GM12891 (cell line): ENCODE results near the gene CSGALNACT2.
"Not testable (repeated sequence)": the region's sequence is repeated elsewhere in the genome, so short reads cannot be mapped to it uniquely, and the experiment has no call there.

Source experiments
- DNase-seq: peaks from one replicate; pipeline ENCODE4 v3.0.0; 2011; ENCODE audit warnings: low spot score; ENCODE audit not compliant: insufficient read length
- FAIRE-seq: peaks from 2 replicates; lab custom pipeline; 2011; peaks lifted over from hg19 to GRCh38; lab: Jason Lieb, UNC
- PAX5 ChIP-seq: IDR thresholded peaks from 2 replicates; pipeline ENCODE4 v1.6.1; 2011; ENCODE audit warnings: low read length, moderate library complexity, mild to moderate bottlenecking; ENCODE audit not compliant: insufficient read depth, severe bottlenecking
- POLR2A ChIP-seq: IDR thresholded peaks from 2 replicates; pipeline ENCODE4 v1.6.1; 2011; ENCODE audit warnings: low read depth, low read length, control low read depth
- POLR2AphosphoS5 ChIP-seq: IDR thresholded peaks from 2 replicates; pipeline ENCODE4 v1.6.1; 2011; ENCODE audit warnings: low read depth, low read length, control low read depth
- POU2F2 ChIP-seq: IDR thresholded peaks from 2 replicates; pipeline ENCODE4 v1.6.1; 2011; ENCODE audit warnings: low read depth, mild to moderate bottlenecking, control low read depth, low read length, moderate library complexity
- SPI1 ChIP-seq: IDR thresholded peaks from 2 replicates; pipeline ENCODE4 v1.6.1; 2011; ENCODE audit warnings: low read depth, low read length, control low read depth
- TAF1 ChIP-seq: IDR thresholded peaks from 2 replicates; pipeline ENCODE4 v1.6.1; 2011; ENCODE audit warnings: low read depth, low read length, control low read depth

The CSGALNACT2 gene

GRCh38 chr10:43172645-43173044 is 34.4 kb downstream of the CSGALNACT2 start:
- DNase-seq = no peak
- TF ChIP-seq TAF1 (no peak), SPI1 (no peak), POLR2A (no peak), POLR2AphosphoS5 (no peak)
- FAIRE-seq = no peak

- TF ChIP-seq POLR2A (no peak), TAF1 (no peak), POLR2AphosphoS5 (no peak), PAX5 (no peak), SPI1 (no peak), POU2F2 (no peak)
- no peak for DNase-seq
Observed at GRCh38 chr10:43173120-43173519, 34.9 kb downstream of the CSGALNACT2 start.

GRCh38 chr10:43174969-43175368 is 36.7 kb downstream of the CSGALNACT2 start:
- no peak for DNase-seq
- no peak for FAIRE-seq
- no peak for TF ChIP-seq SPI1
- TF ChIP-seq TAF1 = no peak
- TF ChIP-seq POU2F2 = no peak

More at GRCh38 chr10:43173120-43173519, 34.9 kb downstream of the CSGALNACT2 start:
- no peak for FAIRE-seq

- FAIRE-seq (no peak), DNase-seq (no peak)
- no peak for TF ChIP-seq TAF1
- no peak for TF ChIP-seq PAX5
- TF ChIP-seq POU2F2 = no peak
- TF ChIP-seq POLR2A = no peak
- no peak for TF ChIP-seq SPI1
- TF ChIP-seq POLR2AphosphoS5 = no peak
Observed at GRCh38 chr10:43176271-43176670, 38.0 kb downstream of the CSGALNACT2 start.

GRCh38 chr10:43177595-43177994 is 39.4 kb downstream of the CSGALNACT2 start:
- TF ChIP-seq SPI1 = no peak
- no peak for TF ChIP-seq PAX5
- no peak for TF ChIP-seq POLR2A
- TF ChIP-seq TAF1 = no peak
- TF ChIP-seq POU2F2 = no peak
- TF ChIP-seq POLR2AphosphoS5 = no peak
- FAIRE-seq = no peak
- no peak for DNase-seq

GRCh38 chr10:43181146-43181545 is 42.9 kb downstream of the CSGALNACT2 start:
- FAIRE-seq (no peak), DNase-seq (no peak)
- no peak for TF ChIP-seq TAF1
- no peak for TF ChIP-seq POLR2AphosphoS5

GRCh38 chr10:43183764-43184163 is 45.5 kb downstream of the CSGALNACT2 start:
- not testable (repeated sequence) for DNase-seq, FAIRE-seq

GRCh38 chr10:43186150-43186549 is 47.9 kb downstream of the CSGALNACT2 start:
- FAIRE-seq (no peak), DNase-seq (no peak)
- no peak for TF ChIP-seq POU2F2
- no peak for TF ChIP-seq POLR2A
- no peak for TF ChIP-seq TAF1
- no peak for TF ChIP-seq SPI1
- no peak for TF ChIP-seq PAX5
- no peak for TF ChIP-seq POLR2AphosphoS5

- FAIRE-seq (no peak), DNase-seq (no peak)
- TF ChIP-seq POU2F2 = no peak
Observed at GRCh38 chr10:43187213-43187612, 49.0 kb downstream of the CSGALNACT2 start.

GRCh38 chr10:43188702-43189101 is 50.5 kb downstream of the CSGALNACT2 start:
- DNase-seq = no peak
- TF ChIP-seq SPI1 = no peak
- no peak for TF ChIP-seq PAX5
- TF ChIP-seq TAF1 = no peak
- TF ChIP-seq POLR2AphosphoS5 = no peak
- TF ChIP-seq POLR2A = no peak
- TF ChIP-seq POU2F2 = no peak
- FAIRE-seq = no peak

GRCh38 chr10:43190289-43190688 is 52.0 kb downstream of the CSGALNACT2 start:
- FAIRE-seq = no peak
- TF ChIP-seq POLR2A = no peak
- no peak for TF ChIP-seq POLR2AphosphoS5
- TF ChIP-seq POU2F2 = no peak
- TF ChIP-seq PAX5 = no peak
- TF ChIP-seq TAF1 = no peak
- TF ChIP-seq SPI1 = no peak
- DNase-seq = no peak

GRCh38 chr10:43190775-43191174 is 52.5 kb downstream of the CSGALNACT2 start:
- DNase-seq (no peak), FAIRE-seq (no peak)

More at GRCh38 chr10:43190775-43191174, 52.5 kb downstream of the CSGALNACT2 start:
- TF ChIP-seq PAX5 (no peak), POU2F2 (no peak), POLR2A (no peak), SPI1 (no peak), POLR2AphosphoS5 (no peak), TAF1 (no peak)
